Daoy (cell line): Measurements from ENCODE around the gene HMCN1. TPM values are rescaled to one million over a fixed set of nuclear protein-coding genes. Genes with fewer than 3 reads are reported as not detected.

Experiments used
- DNase-seq: peaks from one replicate; pipeline ENCODE4 v3.0.0-alpha.2; 2015; ENCODE audit warnings: low read depth
- total RNA-seq: library from RNA; depleted of rRNA; stranded (reverse); fragments of >200 nt; shearing (Covaris generic); gene quantifications from 2 replicates; pipeline ENCODE4 v1.2.3, GENCODE V29; 2014

HMCN1 gene
- total RNA-seq, 1 experiment from 2014 or later = 2.6 TPM

DNA sequence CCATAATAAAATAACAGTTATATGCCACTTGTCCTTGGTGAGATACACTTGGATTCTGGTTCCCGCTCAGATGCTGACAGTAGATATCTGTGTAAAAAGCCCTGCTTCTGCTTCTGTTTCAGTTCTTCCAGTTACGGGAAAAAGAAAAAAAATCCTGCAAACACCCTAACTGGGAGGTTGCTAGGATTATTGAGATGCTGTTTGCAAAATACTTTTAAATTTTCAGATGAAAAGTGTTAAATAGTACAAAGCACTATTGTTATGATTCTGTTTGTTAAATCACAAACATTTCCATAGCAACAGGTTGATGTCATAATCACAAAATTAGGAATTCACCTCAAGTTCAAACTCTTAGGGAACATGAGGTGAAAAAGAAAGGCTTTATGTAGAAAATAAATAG, 232.3 kb downstream of the HMCN1 start:
- DNase-seq = no peak

DNA sequence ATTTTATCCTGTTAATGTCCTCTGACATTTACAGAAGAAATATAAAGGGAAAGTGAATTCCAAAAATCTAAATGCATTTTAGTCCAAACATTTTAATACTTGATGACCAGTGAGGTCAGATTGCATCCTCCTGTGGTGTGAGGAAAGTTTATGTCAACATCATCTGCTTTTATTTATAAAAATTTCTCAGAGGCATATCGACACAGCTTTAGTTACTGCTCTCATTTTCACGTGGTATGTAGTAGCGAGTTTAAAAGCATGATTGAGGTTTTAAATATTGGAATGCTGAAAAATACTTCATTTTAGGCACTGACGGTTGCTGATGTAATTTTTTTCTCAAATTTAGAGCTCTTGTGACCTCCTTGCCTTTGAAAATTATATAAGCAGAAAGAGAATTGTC, 234.8 kb downstream of the HMCN1 start:
- DNase-seq = no peak

DNA sequence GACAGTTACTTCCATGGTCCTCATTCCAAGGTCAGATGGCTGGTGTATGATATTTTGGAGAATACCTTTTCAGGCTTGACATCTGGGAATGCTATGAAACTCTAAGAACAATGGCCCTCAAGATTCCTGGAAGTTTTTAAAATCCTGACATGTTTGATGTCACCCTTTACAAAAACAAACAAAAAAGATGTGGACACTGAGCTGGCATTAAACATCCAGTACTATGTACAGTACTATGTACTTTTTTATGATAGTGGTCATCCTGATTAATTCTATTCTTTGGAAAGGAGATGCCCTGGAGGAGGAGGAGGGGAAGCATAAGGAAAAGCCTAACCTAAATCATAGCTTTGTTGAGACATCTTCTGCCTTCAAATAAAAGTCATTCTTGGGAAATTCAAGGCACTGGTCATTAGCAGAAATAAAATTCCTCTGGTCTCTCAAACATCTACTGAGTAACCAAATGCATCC, 235.4 kb downstream of the HMCN1 start:
- DNase-seq = peak; percentile 23

DNA sequence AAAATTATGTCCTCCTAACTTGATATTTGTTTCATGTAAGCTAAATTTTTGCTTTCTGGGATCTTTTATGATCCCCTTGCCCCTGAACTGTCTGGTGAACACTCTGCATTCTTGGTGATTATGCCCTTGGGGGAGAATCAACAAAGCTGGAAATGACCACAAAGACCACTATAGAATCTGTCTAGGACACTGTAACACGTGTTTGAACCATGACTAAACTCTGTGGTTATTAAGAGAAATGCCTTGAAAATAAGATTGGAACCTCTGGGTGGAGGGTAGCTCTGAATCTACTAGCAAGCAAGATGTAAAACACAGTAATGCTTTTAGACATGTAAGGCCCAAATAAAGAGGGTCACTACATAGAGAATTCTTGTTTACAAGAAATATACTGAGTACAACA, 237.5 kb downstream of the HMCN1 start:
- peak; percentile 91 for DNase-seq

DNA sequence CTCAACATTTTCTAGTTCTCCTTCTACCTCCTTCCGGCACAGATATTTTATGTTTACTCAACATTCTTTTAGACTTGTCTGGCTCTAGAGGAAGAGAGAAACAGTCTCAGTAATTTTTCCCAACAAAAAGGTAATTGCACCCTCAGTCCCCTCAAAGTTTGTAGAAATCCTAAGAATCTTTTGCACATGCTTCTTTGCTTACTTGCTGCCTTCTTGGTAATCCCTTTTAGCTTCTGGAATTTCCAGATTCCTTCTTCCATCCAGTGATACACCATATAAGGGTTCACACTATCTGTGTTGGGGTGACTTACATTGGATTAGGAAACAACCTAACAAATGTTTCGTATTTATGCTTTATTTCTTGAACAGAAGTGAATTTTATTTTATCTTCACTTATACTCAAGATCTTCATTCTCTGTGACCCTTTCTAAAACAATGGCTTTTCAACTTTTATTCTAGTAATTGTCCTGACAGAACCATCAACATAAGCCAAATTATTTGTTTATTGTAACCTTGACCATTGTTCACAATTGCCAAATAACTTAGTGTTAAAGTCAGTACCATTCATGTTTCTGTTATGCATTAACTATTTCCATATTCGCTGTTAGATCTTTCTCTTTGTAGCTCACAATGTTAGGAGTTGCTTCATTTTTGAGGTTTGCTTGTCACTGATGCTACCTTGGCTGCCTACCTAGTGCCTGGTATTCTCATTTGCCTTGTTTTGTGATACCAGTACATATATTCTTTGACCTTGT, 238.1 kb downstream of the HMCN1 start:
- DNase-seq = no peak

DNA sequence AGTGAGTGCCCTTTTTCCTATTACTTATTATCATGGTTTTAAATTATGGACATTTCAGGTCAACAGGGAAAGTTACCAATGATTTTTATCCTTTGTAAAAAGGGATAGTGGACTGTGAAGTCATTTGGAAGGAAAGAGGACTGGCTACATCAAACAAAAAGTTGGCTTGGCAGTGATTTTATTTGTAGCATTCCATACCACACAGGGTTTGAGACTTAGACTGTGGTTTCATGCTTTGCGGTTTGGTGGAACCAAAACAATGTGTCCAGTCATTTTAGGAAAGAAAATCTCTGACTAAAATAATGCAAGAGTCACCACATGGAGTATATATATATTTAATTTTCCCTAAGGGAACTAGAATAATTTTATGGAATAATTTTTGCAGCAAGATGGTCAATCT, 239.5 kb downstream of the HMCN1 start:
- peak; percentile 93 for DNase-seq

DNA sequence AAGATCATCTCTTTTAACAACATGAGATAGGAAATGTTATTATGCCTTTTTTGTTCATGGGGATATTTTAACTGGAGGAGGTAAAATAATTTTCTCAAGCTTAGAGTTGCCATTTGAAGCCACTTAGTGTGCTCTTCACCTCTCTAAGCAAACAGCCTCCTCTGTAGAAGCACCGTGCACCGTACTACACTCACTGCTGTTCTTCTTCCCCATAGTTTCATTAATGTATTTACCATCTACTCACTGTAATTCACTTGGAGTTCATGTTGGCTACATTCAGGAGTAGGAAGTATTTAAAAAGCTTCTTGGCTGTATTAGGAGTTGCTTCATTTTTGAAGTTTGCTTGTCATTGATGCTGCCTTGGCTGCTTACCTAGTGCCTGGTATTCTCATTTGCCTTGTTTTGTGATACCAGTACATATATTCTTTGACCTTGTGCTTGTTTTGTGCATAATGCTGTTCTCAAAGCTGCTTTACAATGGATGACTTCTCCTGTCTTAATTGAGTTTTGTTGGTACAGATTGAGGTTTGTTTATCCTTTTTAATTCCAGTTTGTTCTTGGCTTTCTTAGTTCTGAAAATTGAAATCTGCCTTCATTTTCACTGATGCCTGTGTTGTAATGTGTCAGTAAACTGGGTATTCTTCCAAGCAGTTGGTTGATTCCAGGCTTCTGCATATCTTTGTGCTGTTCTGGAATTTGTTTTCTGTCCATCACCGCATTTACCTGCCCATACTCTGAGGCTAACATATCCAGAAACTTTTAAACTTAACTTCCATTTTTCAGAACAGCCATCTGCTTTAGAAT, 240.4 kb downstream of the HMCN1 start:
- DNase-seq = no peak

DNA sequence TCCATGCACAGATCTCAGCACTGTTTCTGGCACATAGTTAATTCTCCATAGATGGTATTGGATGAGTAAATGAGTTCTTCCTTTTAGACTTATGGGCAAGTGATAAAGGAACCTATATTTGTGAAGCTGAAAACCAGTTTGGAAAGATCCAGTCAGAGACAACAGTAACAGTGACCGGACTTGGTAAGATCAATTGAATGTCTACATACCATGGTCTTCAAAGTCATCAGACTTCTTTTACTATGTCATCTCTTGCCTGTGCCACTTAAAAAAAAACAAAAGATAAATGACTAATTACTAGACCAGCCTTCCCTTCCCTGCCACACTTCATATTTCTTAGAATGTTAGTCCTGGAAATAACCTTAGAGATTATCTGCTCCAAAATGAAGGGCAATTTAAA, 246.7 kb downstream of the HMCN1 start:
- no peak for DNase-seq

DNA sequence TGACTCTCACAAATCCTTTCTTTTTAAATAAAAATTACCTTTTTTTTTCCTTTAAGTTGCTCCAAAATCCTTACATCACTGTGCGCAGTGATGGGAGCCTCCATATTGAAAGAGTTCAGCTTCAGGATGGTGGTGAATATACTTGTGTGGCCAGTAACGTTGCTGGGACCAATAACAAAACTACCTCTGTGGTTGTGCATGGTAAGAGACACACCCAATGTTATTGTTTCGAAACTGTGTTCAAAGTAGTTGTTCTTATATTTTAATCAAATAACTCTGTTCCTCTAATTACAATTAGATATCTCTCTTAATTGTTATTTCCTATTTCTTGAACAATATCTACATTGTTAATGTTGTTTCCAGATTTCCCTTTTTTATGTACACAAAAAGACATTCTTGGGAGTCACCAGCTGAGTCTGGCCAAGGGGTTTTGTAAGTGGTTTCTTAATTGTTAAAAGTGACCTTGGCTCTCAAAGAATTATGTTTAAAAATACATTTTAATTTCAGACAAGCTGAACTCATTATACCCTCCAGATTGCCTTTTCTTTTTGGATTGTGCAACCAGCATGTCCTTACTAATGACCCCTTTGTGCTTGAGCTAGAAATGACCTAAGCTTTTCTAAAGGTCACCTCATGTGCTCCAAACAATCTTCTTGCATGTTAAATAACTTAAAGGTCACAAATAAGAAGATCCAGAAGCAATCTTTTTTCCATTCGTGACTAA, 250.1 kb downstream of the HMCN1 start:
- no peak for DNase-seq

DNA sequence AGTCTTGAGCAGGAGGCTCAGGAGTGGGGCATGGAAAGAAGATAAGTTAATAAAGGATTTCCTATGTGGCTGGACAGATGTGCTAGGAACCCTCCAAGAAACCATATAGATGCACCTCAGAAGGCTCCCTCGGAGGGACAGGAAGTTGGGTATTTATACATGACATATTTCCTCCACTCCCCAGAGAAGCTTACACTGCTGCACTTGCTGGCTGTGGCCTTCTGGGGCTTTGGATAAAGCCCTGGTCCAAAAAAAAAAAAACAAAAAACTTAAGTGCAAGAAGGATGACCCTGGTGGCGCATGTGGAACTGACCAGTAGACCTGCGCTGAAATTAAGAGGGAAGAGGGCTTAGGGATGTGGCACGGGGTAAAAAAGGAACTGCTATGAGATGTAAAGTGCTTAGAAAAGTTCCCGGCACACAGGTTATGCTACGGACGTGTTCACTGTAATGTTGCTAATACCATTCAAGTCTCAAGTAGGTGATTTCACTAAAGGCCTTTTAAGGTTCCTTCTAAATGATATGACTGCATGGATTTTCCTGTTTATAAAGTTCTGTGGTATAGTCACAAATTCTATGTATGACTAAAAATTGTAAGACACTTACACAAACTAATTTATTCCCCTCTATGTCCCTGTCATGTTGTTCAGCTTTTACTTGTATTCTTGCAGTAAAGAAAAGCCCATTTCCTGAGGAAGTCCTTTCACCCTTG, 253.6 kb downstream of the HMCN1 start:
- DNase-seq = no peak

DNA sequence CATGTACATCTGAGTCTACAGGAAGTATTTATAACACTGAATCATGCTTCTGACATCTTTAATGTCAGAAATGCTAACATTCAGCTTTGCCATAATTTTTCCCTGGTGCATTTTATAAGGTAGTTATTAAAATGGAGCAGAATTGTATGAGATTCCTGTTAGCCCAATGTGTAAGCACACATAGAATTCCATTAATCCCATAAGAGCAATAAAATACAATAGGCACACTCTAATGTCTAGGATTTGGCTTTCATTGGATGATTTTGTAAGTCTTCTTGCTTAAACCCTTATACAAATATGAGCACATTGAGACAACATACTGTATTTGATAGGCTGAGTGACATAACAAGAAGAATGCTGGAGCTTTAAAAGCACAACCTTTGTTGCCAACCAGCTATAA, 256.4 kb downstream of the HMCN1 start:
- DNase-seq = no peak

DNA sequence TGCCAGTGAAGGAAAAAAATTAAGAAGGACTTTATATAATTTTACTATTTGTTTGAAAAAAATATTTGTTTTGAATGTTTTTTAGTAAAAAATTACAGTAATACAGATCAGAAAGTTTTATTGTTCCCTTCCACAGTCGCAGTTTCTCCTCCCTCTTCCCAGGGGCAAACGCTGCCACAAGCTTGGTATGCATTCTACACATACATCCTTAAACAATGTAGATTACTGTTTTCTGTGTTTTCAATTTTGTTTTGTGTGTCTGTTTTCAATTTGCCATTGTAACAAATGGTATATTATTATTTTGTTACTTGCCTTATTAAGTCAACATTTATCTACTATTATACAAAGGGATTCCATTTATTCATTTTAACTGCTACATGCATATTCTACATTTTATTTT, 257.1 kb downstream of the HMCN1 start:
- no peak for DNase-seq

DNA sequence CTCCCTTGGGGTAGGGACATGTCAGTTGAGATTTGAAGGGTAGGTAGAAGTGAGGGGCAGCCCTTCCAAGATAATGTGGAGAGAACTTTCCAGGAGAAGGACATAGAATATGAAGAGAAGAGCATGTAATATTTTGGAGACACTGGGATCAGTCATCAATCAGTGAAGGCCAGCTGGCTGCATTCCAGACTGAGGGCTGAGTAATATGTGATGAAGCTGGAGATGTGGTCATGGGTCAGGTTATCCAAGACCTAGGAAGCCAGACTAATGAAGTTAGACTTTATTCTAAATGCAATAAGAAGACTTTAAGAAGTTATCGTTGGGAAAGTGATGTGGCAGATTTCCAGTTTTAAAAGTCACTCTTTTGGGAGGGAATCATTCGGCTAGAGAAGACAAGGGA, 262.0 kb downstream of the HMCN1 start:
- DNase-seq = peak; percentile 84

DNA sequence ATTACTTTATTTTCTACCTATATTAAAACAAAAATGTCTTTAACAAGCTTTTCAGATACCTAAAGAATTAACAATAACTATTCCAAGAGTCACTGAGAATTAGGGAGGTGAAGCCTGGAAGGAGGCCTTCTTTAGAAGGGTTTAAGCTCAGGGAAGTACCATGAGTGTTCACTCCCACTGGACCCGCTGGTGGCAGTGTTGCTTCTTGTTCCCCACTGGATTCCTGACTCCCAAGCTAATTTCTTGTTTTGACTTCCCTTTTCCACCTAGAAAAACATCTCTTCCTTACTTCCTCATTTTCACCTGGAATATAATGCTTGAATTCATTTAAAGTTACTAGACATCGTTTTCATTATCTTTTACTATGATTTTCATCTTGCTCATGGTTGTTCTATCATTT, 264.2 kb downstream of the HMCN1 start:
- DNase-seq = peak; percentile 6

DNA sequence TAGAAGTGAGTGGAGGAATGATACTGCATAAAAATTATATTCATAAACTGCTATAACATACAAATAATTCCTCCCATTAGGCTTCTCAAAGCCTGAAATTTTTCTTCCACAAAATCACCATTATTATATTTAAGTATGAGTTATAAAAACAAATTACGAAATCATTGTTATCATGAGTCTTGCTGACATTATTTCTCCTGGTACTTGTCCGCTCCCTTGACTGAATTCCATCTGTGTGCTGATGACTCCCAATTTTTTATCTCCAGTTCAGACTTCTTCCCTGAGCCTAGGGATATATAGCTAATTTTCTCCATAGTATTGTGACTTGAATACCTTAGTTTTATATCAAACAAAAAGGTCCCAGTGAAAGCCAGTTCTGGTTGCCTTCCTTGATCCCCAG, 268.2 kb downstream of the HMCN1 start:
- no peak for DNase-seq

DNA sequence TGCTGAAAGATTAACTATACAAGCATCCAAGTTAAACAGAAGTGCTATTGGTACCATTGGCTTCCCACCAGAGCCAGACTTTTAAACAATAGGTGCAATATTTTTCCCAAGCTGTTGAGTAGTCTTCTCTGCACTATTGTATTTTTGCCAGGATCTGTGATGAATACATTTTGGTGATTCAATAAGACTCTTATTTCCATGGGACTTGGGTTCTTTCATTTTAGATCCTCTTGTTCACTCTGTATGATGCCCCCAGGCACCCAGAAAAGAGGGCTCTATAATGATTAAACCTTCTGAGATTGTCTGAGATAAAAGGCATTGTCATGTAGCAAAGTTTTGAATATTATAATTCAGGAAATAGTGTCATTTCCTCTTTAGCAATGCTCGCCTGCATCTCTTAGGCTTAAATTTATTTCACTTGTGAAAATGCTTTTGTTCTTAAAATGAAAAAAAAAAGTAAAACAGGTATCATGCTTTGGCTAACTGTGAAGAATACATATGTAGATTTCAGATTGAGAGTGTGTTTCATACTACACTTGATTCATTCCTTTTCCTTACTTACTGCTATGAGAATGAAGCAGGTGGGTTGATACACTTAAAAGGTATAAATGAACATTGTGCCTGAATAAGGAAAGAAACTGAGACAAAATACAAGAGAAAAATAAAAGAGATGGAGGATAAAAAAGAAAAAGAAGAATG, 275.0 kb downstream of the HMCN1 start:
- no peak for DNase-seq

DNA sequence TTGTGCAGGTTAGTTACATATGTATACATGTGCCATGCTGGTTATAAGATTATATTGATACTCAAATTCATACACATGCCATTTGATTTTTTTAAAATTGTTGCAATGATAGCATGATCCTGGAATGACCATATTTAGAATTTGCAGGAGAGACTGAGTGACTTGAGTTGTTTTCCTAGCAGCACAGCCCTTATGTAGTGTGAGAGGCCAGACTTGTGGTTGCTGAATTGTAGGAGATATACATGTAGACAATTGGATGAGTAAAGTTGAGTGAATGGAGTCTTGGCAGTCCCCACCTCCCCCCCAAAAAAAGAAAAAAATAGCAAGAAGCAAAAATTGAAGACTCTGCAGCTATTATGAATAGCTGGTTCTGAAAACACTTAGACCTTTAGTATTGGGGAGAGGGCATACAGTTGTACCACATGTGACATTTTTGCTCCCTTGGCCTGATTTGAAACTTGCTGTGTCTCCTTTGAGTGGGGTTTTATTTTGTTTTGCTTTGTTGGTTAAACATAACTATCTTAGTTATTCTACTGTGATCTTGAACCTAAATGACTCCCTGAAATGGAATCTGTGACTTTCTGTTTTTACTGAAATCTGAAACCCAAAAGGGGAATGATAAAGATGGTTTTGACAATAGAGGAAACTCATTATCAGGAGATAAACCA, 280.3 kb downstream of the HMCN1 start:
- peak; percentile 58 for DNase-seq

DNA sequence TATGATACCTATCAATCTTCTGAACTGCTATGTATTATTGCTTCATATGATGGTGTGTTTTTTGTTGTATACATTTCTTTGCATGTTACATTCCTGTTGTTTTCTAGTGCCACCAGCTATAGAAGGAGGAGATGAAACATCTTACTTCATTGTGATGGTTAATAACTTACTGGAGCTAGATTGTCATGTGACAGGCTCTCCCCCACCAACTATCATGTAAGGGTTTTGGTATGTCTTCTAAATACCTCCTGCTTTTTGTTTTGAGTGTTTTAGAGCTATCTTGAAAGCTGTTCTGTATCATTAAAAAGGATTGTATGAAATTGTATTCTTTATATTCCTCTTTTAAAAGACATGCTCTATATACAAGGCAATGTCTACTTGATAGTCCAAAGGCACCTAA, 282.7 kb downstream of the HMCN1 start:
- no peak for DNase-seq

DNA sequence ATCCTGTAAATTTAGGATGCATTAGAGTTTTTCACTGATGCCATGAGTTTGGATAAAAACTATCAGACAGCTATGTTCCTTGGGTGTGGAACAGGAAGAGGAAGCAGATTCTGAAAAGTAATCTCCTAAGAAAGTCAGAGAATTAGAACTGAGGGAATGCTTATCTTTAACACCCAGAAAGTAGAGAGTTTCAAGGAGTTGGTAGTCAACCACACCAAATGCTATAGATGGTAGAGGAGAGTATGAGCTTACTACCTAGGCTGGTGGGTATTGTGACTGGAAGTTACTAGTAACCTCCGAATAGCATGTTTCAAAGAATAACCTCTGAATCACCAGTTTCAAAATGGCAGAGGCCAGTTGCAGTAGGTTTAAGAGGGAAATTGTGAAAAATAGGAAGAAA, 288.0 kb downstream of the HMCN1 start:
- DNase-seq = no peak

DNA sequence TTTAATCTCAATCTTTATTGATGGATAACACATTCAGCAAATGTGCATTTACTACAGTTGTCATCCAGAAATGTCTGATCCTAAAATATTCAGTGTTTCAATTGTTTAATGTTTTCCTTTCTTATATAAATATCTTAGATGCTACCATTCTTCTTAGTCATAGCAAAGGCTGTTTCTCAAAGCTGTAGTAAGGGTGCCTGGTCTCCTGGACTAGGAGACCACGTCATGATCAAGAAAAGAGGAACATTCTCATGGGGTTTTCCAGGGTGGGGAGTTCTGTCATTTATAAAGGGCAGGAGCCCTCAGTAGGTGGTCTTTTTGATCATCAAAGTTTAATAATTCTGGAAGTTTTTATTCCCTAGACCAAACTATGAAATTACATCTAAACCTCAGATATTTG, 292.8 kb downstream of the HMCN1 start:
- DNase-seq = no peak

DNA sequence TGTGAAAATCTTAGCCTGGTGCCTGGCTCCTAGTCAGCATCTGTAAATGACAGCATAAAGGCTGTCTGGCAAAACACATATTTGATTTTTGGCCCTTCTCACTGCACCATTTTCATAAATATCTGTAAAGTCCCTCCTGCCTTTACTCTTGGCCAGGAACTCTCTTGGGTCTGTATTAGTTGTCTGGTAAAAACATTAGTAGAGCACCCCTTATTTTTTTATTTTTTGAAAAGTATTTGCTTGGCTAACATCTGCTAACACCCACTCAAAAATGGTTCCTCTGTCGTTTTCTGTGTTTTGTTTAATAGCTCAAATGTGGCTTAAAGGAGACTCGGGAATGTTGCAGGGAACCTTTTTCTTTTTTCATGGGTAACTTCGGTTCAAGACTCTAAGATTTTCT, 293.4 kb downstream of the HMCN1 start:
- no peak for DNase-seq
